ENCODE data around the gene ZKSCAN4.

ZKSCAN4 gene

GRCh38 chr6:28209753-28210535 lies 42.1 kb downstream of the ZKSCAN4 start:
- TF ChIP-seq CTCF (conservative IDR thresholded peaks at IDR 0.05; ENCODE audit: low read depth, low read length) = no peak

GRCh38 chr6:28208111-28208659 lies 43.9 kb downstream of the ZKSCAN4 start:
- no peak for TF ChIP-seq CTCF (conservative IDR thresholded peaks at IDR 0.05; ENCODE audit: low read depth, low read length)
- DNase-seq (ENCODE audit: low read depth) = no peak
- peak overlapping the region; percentile 59 for H3K4me3 ChIP-seq (ENCODE audit: low read length)

More at GRCh38 chr6:28209753-28210535, 42.1 kb downstream of the ZKSCAN4 start:
- DNase-seq (ENCODE audit: low read depth) = no peak
- H3K4me3 ChIP-seq (ENCODE audit: low read length) = no peak overlapping the region

- H3K4me3 ChIP-seq (ENCODE audit: low read length) = peak overlapping the region; percentile 59
- no peak for DNase-seq (ENCODE audit: low read depth)
- TF ChIP-seq CTCF (conservative IDR thresholded peaks at IDR 0.05; ENCODE audit: low read depth, low read length) = no peak
Observed at GRCh38 chr6:28207510-28208110, 44.5 kb downstream of the ZKSCAN4 start.

GRCh38 chr6:28206928-28207509 lies 45.0 kb downstream of the ZKSCAN4 start:
- no peak for TF ChIP-seq CTCF (conservative IDR thresholded peaks at IDR 0.05; ENCODE audit: low read depth, low read length)
- DNase-seq (ENCODE audit: low read depth) = no peak
- H3K4me3 ChIP-seq (ENCODE audit: low read length) = peak overlapping the region; percentile 59

GRCh38 chr6:28206527-28206926 lies 45.5 kb downstream of the ZKSCAN4 start:
- TF ChIP-seq CTCF (conservative IDR thresholded peaks at IDR 0.05; ENCODE audit: low read depth, low read length) = no peak
- no peak for DNase-seq (ENCODE audit: low read depth)

GRCh38 chr6:28205879-28206278 lies 46.2 kb downstream of the ZKSCAN4 start:
- TF ChIP-seq CTCF (conservative IDR thresholded peaks at IDR 0.05; ENCODE audit: low read depth, low read length) = no peak
- DNase-seq (ENCODE audit: low read depth) = no peak
- H3K4me3 ChIP-seq (ENCODE audit: low read length) = no peak overlapping the region

More at GRCh38 chr6:28206527-28206926, 45.5 kb downstream of the ZKSCAN4 start:
- no peak overlapping the region for H3K4me3 ChIP-seq (ENCODE audit: low read length)

Data from retinal pigment epithelial cell (primary cell).